AG09319 (cell line): ENCODE results near the gene SIAH3.

Source experiments
- DNase-seq: peaks from one replicate; pipeline ENCODE4 v3.0.0-alpha.2; 2010; ENCODE audit warnings: low read depth; ENCODE audit errors: extremely low read depth
- CTCF ChIP-seq: IDR thresholded peaks from 2 replicates; pipeline ENCODE4 v1.5.1; 2011; ENCODE audit warnings: low read depth, mild to moderate bottlenecking, inconsistent platforms, low read length, moderate library complexity

Gene SIAH3

DNA sequence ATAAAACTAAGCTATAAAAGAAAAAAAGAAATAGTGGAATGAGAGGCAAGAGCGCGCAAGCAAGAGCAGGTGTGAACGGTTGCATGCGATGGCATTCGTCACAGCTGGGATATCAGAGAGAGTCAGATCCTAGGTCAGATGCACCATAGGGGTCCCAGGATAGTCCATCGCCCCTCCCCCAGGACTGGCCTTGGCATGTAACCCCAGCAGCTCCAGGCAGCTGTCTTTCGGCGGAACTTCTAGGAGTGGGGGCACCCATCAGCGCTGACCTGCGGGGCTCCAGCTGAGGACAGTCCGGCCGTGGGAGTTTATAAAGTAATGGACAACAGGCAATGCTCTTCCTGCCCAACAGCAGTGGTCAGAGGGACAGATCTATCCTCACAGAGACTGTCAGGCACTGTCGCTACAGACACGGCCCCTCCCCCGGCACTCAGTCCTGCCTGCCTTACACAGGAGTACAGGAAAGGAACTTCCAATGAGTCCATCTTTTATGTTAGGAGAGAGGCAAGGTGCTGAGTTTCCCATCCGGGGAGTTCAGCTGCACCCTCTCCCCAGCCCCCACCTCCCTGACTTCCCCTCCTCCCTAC is 1.4 kb downstream of the SIAH3 start:
- no peak for DNase-seq
- TF ChIP-seq CTCF, result no peak

GRCh38 chr13:45849408-45849807 is 2.1 kb downstream of the SIAH3 start:
- TF ChIP-seq CTCF, result no peak
- no peak for DNase-seq

DNA sequence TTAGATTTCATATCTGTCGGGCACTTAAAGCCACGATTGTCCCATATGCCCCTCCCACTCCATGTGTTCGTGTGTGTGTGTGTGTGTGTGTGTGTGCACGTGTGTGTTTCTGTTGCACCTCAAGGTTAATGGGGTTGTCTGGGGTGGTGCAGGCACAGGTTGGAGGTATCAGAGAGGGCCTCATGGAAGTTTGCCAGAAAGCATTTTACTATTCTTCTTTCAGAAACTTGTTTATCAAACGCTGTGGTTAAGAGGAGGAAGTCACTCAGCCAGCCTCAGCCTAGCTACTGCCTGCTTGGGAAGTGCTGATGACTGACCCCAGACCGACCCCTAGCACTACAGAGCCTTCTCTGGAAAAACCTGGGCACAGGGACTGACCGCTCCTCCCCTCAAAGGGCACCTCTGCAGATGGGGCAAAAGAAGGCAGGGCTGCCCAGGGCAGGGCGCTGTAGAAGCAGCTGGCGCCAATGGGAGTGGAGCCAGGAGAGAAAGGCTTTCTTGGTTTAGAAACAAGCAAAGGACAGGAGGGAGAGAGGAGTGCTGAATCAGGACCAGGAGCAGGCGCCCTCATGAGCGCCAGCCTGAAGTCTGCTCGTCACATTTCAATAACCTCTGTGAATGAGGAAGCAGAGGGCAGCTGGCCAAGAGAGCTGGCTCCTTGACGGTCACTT is 3.9 kb downstream of the SIAH3 start:
- DNase-seq, result no peak
- TF ChIP-seq CTCF, result no peak

DNA sequence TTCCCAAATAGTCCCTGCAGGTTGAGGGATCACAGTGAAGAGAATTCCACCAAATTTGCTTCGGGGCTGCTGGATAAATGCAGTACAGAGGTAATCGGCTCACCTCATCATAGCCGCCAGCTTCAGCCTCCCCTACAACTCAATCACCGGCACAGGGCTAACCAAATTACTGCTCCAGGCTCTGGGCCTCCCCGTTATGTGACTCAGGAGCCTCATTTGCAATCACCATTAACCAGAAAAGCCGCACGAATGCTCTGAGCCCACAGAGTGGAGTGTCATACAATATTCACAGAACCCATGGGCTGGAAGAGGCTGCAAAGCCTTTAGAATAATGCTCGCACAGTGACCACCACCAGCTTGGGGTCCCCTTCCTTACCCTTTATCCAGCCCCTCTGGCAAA is 4.9 kb downstream of the SIAH3 start:
- TF ChIP-seq CTCF, result no peak
- DNase-seq, result no peak

- no peak for DNase-seq
- TF ChIP-seq CTCF, result no peak
Observed at GRCh38 chr13:45838171-45838745, 13.3 kb downstream of the SIAH3 start.

- DNase-seq, result no peak
- no peak for TF ChIP-seq CTCF
Observed at GRCh38 chr13:45837111-45837510, 14.4 kb downstream of the SIAH3 start.

DNA sequence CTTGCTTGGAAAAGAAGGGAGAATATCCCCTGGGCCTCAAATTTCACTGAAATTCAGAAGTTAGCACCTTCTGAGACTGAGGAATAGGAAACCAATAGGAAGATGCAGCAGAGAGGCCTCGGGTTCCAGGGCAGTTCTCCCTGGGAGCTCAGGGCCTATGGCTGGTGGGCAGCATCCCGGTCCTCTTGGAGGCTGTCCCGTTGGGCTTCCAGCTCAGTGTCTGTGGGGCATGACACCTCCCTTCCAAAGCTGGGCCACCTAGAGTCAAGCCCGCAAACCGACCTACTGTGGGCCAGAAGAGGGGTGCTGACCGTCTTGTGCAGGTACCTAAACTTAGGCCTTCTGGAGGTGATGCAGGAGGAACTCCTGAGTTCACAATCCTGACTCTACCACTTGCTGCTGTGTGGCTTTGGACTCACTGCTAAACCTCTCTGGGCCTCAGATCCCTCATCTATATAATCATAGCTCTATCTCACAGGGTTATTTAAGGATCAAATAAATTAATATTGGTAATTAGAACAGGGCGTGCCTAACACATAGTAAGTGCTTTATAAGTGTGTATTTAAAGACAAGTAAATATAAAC is 17.1 kb downstream of the SIAH3 start:
- no peak for TF ChIP-seq CTCF
- no peak for DNase-seq
